Glutamatergic neuron (in vitro differentiated cells): ENCODE data around the gene PGBD1. TPM values are rescaled to one million over a fixed set of nuclear protein-coding genes. Genes with fewer than 3 reads are reported as not detected.

Experiments
- DNase-seq: peaks from one replicate; pipeline ENCODE4 v3.0.0; 2022
- H3K27ac Mint-ChIP-seq: one replicate; pipeline ENCODE4 v1.8.0; 2020; ENCODE audit warnings: mild to moderate bottlenecking, mixed read lengths, inconsistent platforms; ENCODE audit not compliant: unreplicated experiment
- H3K27me3 Mint-ChIP-seq: one replicate; pipeline ENCODE4 v1.8.0; 2020; ENCODE audit warnings: mild to moderate bottlenecking, moderate library complexity, mixed read lengths, inconsistent platforms; ENCODE audit not compliant: unreplicated experiment
- H3K36me3 Mint-ChIP-seq: one replicate; pipeline ENCODE4 v1.8.0; 2020; ENCODE audit warnings: mild to moderate bottlenecking, mixed read lengths, inconsistent platforms; ENCODE audit not compliant: unreplicated experiment
- H3K4me1 Mint-ChIP-seq: one replicate; pipeline ENCODE4 v1.8.0; 2020; ENCODE audit warnings: mild to moderate bottlenecking, low read depth, mixed read lengths, inconsistent platforms; ENCODE audit not compliant: unreplicated experiment
- H3K4me3 Mint-ChIP-seq: one replicate; pipeline ENCODE4 v1.8.0; 2020; ENCODE audit warnings: mild to moderate bottlenecking, mixed read lengths, inconsistent platforms; ENCODE audit not compliant: unreplicated experiment
- H3K9me3 Mint-ChIP-seq: one replicate; pipeline ENCODE4 v1.8.0; 2020; ENCODE audit warnings: mild to moderate bottlenecking, moderate library complexity, mixed read lengths, inconsistent platforms; ENCODE audit not compliant: unreplicated experiment
- total RNA-seq: library from RNA; stranded (reverse); fragmentation: NEBNext Ultra II Directional; extraction: Animal tissue kit (Norgen Biotek cat#: 25700); gene quantifications from one replicate; pipeline ENCODE4 v1.2.1, GENCODE V29; 2021; ENCODE audit not compliant: unreplicated experiment
- TF ChIP-seq, protein P1 (sequence below): fragments of 200-600 bp; sonication (generic); IDR thresholded peaks from one replicate; pipeline ENCODE4 v1.5.0; 2021; ENCODE audit not compliant: partially characterized antibody, unreplicated experiment

The PGBD1 gene
- total RNA-seq, 1 donor from 2014 or later = 18.1 TPM

DNA sequence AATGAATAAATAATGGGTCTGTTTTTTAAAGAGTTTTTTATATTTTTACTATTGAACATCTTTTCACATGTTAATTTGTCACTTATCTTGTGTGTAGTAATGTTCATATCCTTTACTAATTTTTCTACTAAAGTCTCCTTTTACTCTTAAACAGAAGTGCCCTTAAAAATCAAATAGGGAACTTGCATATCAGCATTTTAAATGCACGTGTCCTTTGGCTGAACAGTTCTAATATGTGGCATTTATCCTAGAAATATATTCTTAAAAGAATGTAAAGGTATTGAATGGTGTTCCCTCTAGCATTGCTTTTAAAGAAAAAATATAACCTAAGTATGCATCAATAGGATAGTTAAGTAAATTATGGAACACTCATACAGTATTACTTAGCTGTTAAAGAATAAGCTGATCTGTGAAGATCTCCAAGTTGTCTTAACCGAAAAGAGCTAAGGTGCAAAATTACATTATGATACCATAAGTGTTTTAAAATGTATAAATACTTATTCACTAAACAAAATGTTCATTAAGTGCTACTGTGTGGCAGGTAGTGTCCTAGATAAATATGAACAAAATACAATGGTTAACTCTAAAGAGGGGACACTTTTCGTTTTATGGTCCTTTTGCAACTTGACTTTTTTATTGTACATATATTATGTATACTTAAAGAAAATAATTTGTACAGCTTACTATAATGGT lies 631 bp upstream of the PGBD1 start:
- H3K27ac Mint-ChIP-seq = no peak overlapping the region
- TF ChIP-seq, protein P1, sequence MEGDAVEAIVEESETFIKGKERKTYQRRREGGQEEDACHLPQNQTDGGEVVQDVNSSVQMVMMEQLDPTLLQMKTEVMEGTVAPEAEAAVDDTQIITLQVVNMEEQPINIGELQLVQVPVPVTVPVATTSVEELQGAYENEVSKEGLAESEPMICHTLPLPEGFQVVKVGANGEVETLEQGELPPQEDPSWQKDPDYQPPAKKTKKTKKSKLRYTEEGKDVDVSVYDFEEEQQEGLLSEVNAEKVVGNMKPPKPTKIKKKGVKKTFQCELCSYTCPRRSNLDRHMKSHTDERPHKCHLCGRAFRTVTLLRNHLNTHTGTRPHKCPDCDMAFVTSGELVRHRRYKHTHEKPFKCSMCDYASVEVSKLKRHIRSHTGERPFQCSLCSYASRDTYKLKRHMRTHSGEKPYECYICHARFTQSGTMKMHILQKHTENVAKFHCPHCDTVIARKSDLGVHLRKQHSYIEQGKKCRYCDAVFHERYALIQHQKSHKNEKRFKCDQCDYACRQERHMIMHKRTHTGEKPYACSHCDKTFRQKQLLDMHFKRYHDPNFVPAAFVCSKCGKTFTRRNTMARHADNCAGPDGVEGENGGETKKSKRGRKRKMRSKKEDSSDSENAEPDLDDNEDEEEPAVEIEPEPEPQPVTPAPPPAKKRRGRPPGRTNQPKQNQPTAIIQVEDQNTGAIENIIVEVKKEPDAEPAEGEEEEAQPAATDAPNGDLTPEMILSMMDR = no peak
- peaks cover 8% of the 10 kb centered on the region for H3K4me1 Mint-ChIP-seq
- peaks cover 2% of the 10 kb centered on the region for H3K9me3 Mint-ChIP-seq
- H3K4me3 Mint-ChIP-seq = peak overlapping the region; percentile 83
- peaks cover 5% of the 10 kb centered on the region for H3K36me3 Mint-ChIP-seq
- H3K27me3 Mint-ChIP-seq = no peaks in the 10 kb centered on the region
- DNase-seq = no peak

DNA sequence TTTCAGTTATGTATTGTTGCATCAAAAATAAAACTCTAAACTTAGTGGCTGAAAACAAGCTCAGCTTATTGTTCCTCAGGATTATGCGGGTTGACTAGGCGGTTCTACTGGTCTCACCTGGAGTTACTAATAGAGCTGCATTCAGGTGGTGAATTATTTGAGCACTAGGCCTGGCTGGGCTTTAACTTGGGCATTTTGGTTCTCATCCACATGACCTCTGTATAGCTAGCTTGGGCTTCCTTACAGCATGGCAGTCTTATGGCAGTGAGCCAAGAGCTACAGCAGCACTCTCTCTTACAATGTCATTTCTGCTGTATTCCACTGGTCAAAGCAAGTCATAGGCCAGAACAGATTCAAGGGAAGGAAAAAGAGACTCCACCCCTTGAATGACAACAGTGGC lies 1.6 kb downstream of the PGBD1 start:
- no peaks in the 10 kb centered on the region for H3K27me3 Mint-ChIP-seq
- no peaks in the 10 kb centered on the region for H3K36me3 Mint-ChIP-seq
- DNase-seq = no peak
- H3K9me3 Mint-ChIP-seq = peaks cover 2% of the 10 kb centered on the region
- peaks cover 6% of the 10 kb centered on the region for H3K4me1 Mint-ChIP-seq
- H3K27ac Mint-ChIP-seq = no peak overlapping the region
- H3K4me3 Mint-ChIP-seq = peak overlapping the region; percentile 97
- TF ChIP-seq, protein P1 = no peak

DNA sequence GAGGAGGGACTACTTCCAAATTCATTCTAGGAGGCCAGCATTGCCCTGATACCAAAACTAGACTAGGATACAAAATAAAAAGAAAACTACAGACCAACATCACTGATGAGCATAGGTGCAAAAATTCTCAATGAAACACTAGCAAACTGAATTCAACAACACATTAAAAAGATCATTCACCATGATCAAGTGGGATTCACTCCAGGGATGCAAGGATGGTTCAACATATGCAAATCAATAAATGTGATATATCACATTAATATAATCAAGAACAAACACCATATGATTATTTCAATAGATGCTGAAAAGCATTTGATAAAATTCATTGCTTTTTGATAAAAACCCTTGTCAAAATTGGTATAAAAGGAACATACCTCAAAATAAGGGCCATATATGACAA lies 10.2 kb downstream of the PGBD1 start:
- no peak overlapping the region for H3K27ac Mint-ChIP-seq
- no peak for DNase-seq
- H3K36me3 Mint-ChIP-seq = peaks cover 23% of the 10 kb centered on the region
- TF ChIP-seq, protein P1 = no peak
- H3K9me3 Mint-ChIP-seq = peaks cover 2% of the 10 kb centered on the region
- H3K4me3 Mint-ChIP-seq = no peak overlapping the region
- H3K4me1 Mint-ChIP-seq = no peaks in the 10 kb centered on the region
- H3K27me3 Mint-ChIP-seq = no peaks in the 10 kb centered on the region

DNA sequence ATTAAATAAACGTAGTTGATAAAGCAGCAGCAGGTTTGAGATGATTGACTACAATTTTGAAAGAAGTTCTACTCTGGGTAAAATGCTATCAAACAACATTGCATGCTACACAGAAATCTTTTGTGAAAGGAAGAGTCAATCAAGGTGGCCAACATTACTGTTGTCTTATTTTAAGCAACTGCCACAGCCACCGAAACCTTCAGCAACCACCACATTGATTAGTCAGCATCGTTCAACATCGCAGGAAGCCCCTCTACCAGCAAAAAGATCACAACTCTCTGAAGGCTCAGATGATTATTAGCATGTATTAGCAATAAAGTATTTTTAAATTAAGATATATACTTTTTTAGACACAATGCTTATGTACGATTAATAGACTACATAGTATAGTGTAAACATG lies 14.0 kb downstream of the PGBD1 start:
- H3K27me3 Mint-ChIP-seq = peaks cover 2% of the 10 kb centered on the region
- H3K27ac Mint-ChIP-seq = no peak overlapping the region
- no peak overlapping the region for H3K4me3 Mint-ChIP-seq

DNA sequence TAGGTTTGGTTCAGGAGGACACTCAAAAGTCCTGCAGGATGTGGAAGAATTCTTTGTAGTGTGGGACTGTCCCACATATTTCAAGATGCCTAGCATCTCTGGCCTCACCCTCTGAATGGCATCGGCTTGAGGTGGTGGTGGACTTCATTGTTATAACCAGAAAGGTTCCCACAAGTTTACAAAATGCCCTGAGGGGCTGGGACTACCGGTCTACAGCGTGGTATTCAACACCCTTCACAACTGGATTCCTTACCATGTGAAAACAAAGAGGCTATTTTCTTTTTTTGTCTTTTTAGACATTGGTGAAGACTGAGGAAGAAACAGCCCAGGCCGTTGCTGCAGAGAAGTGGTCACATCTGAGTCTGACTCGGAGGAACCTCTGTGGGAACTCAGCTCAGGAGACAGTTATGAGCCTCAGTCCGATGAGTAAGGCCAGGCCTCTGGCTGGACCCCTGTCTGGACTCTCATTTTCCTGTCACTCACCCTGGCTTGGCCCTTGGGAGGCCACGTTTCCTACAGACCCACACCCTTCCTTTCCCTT lies 15.2 kb downstream of the PGBD1 start:
- Mint-ChIP-seq H3K4me1 (no peaks in the 10 kb centered on the region), H3K27ac (no peak overlapping the region), H3K9me3 (peaks cover 2% of the 10 kb centered on the region), H3K27me3 (peaks cover 2% of the 10 kb centered on the region), H3K36me3 (peaks cover 21% of the 10 kb centered on the region), H3K4me3 (no peak overlapping the region)
- no peak for DNase-seq
- TF ChIP-seq, protein P1 = no peak

More for the DNA sequence above, 14.0 kb downstream of the PGBD1 start:
- no peak for DNase-seq
- TF ChIP-seq, protein P1 = no peak
- peaks cover 2% of the 10 kb centered on the region for H3K9me3 Mint-ChIP-seq
- H3K4me1 Mint-ChIP-seq = no peaks in the 10 kb centered on the region
- H3K36me3 Mint-ChIP-seq = peaks cover 33% of the 10 kb centered on the region
